Endothelial cell of umbilical vein (primary cell): ENCODE data around the gene SLC6A7. TPM values are rescaled to one million over a fixed set of nuclear protein-coding genes. Genes with fewer than 3 reads are reported as not detected.

Experiments
- BruUV-seq: library from RNA; stranded (reverse); fragments of 400-500 nt; replicated peaks from 2 replicates; lab custom pipeline; 2021; lab: Mats Ljungman, UMichigan
- CTCF ChIA-PET: fragments of 300-600, 350-600 bp; sonication (Branson Sonifier 250); formaldehyde crosslinking; loops from one replicate; lab custom pipeline; 2021; ENCODE audit warnings: antibody characterized with exemption, inconsistent platforms; lab: Charles Lee
- POLR2A ChIA-PET: fragments of 300-600, 350-600 bp; sonication (Branson Sonifier 250); formaldehyde crosslinking; loops from one replicate; lab custom pipeline; 2021; ENCODE audit warnings: antibody characterized with exemption, inconsistent platforms; lab: Charles Lee
- DNase-seq: peaks from one replicate; pipeline ENCODE4 v3.0.0-alpha.2; 2011; ENCODE audit warnings: low read depth, low spot score
- FAIRE-seq: peaks from 2 replicates; lab custom pipeline; 2011; peaks lifted over from hg19 to GRCh38; lab: Jason Lieb, UNC
- H2AFZ ChIP-seq: 2 replicates; pipeline ENCODE4 v1.6.0; 2012; ENCODE audit warnings: low read depth, low read length, control low read depth, inconsistent platforms
- H3K27ac ChIP-seq: 2 replicates; pipeline ENCODE4 v1.5.1; 2011; ENCODE audit warnings: low read depth, mild to moderate bottlenecking, control low read depth, low read length, moderate library complexity; ENCODE audit not compliant: insufficient read depth
- H3K27me3 ChIP-seq, 2 experiments: 2 replicates each; pipeline versions ENCODE4 v1.6.0 to v1.6.1; 2011; ENCODE audit warnings: low read length in 2 of 2, mixed read lengths in 1 of 2; ENCODE audit not compliant: control insufficient read depth in 2 of 2, insufficient read depth in 2 of 2
- H3K36me3 ChIP-seq, 2 experiments: 2 replicates in 1 of 2; 3 replicates in 1 of 2; pipeline ENCODE4 v1.5.1; 2011; ENCODE audit warnings: low read length in 2 of 2, mild to moderate bottlenecking in 1 of 2, moderate library complexity in 1 of 2; ENCODE audit not compliant: control insufficient read depth in 2 of 2, insufficient read depth in 2 of 2; ENCODE audit errors: extremely low read depth in 1 of 2
- H3K4me1 ChIP-seq: 3 replicates; pipeline ENCODE4 v1.5.1; 2011; ENCODE audit warnings: mild to moderate bottlenecking, low read length; ENCODE audit not compliant: control insufficient read depth, insufficient read depth; ENCODE audit errors: extremely low read depth
- H3K4me2 ChIP-seq: 2 replicates; pipeline ENCODE4 v1.6.1; 2011; ENCODE audit warnings: low read length, control low read depth, mixed read lengths; ENCODE audit not compliant: insufficient read depth
- H3K4me3 ChIP-seq, 3 experiments: fragments of 200-600 bp in 1 of 3; sonication (generic), shearing (Covaris generic) in 1 of 3; replicated peaks in 1 of 3; 2 replicates each; pipeline ENCODE4 v1.5.1; 2011 to 2016; ENCODE audit warnings: control low read depth in 3 of 3, low read length in 3 of 3, mild to moderate bottlenecking in 2 of 3, inconsistent platforms in 1 of 3, low read depth in 1 of 3, moderate library complexity in 1 of 3; ENCODE audit not compliant: insufficient read depth in 1 of 3
- H3K79me2 ChIP-seq: 2 replicates; pipeline ENCODE4 v1.6.0; 2012; ENCODE audit warnings: low read length, inconsistent platforms; ENCODE audit not compliant: control insufficient read depth, insufficient read depth
- H3K9ac ChIP-seq: replicated peaks from 2 replicates; pipeline ENCODE3; 2011; ENCODE audit warnings: low read length, control low read depth; ENCODE audit not compliant: insufficient read depth; ENCODE audit errors: extremely low read depth
- H3K9me1 ChIP-seq: replicated peaks from 3 replicates; pipeline ENCODE4 v1.6.0; 2011; ENCODE audit warnings: mild to moderate bottlenecking, low read length; ENCODE audit not compliant: control insufficient read depth, insufficient read depth; ENCODE audit errors: extremely low read depth
- H3K9me3 ChIP-seq: replicated peaks from 2 replicates; pipeline ENCODE4 v1.5.1; 2012; ENCODE audit warnings: low read length, inconsistent platforms; ENCODE audit not compliant: control insufficient read depth, insufficient read depth
- H4K20me1 ChIP-seq: replicated peaks from 2 replicates; pipeline ENCODE3; 2011; ENCODE audit warnings: mild to moderate bottlenecking, low read length; ENCODE audit not compliant: control insufficient read depth, insufficient read depth; ENCODE audit errors: extremely low read depth
- EZH2 ChIP-seq: IDR thresholded peaks from 2 replicates; pipeline ENCODE4 v1.6.1; 2012; ENCODE audit warnings: borderline replicate concordance, low read depth, mild to moderate bottlenecking, moderate library complexity, low read length, inconsistent platforms; ENCODE audit not compliant: severe bottlenecking
- FOS ChIP-seq: IDR thresholded peaks from 2 replicates; pipeline ENCODE4 v1.6.1; 2011; ENCODE audit warnings: mild to moderate bottlenecking, low read length, moderate library complexity, borderline replicate concordance; ENCODE audit not compliant: insufficient read depth
- GATA2 ChIP-seq: IDR thresholded peaks from 2 replicates; pipeline ENCODE4 v1.7.0; 2011; ENCODE audit warnings: low read depth, mild to moderate bottlenecking, moderate library complexity, mixed read lengths, low read length; ENCODE audit not compliant: insufficient read length, insufficient read depth
- JUN ChIP-seq: IDR thresholded peaks from 2 replicates; pipeline ENCODE4 v1.6.1; 2011; ENCODE audit warnings: borderline replicate concordance, low read depth; ENCODE audit not compliant: insufficient read length, insufficient read depth
- MAX ChIP-seq: IDR thresholded peaks from 2 replicates; pipeline ENCODE4 v1.6.1; 2011; ENCODE audit not compliant: insufficient read depth, insufficient read length
- MYC ChIP-seq: IDR thresholded peaks from one replicate; pipeline ENCODE4 v1.6.1; 2011; ENCODE audit warnings: mild to moderate bottlenecking, low read depth, low read length
- POLR2A ChIP-seq: IDR thresholded peaks from 2 replicates; pipeline ENCODE4 v1.6.1; 2012; ENCODE audit warnings: low read depth, mild to moderate bottlenecking, control low read depth, low read length
- POLR2AphosphoS5 ChIP-seq: IDR thresholded peaks from 2 replicates; pipeline ENCODE4 v1.6.1; 2012; ENCODE audit warnings: low read depth, mild to moderate bottlenecking, control low read depth, low read length, moderate library complexity; ENCODE audit not compliant: insufficient read depth
- dilution Hi-C: fragments of 300-500 bp; cut with MboI; formaldehyde crosslinking; loops from one replicate; pipeline ENCODE4 v1.15.0; 2019; ENCODE audit warnings: low sequenced_read_pairs; ENCODE audit not compliant: extremely low pct_ligation_motif_present
- intact Hi-C: fragments of 100-400 bp; cut with micrococcal nuclease; formaldehyde crosslinking; loops from one replicate; pipeline ENCODE4 v1.10.0; 2022
- polyA plus RNA-seq, 4 experiments: library from polyadenylated mRNA; depleted of rRNA in 3 of 4; stranded (reverse) in 3 of 4; unstranded in 1 of 4; fragments of >200 nt; gene quantifications; 2 replicates each; pipeline versions ENCODE4 v1.2.1 to v1.2.3, GENCODE V29; 2011 to 2012; ENCODE audit warnings: missing spikeins in 1 of 4
- total RNA-seq: library from RNA; stranded (reverse); gene quantifications from 2 replicates; pipeline ENCODE4 v1.2.3, GENCODE V29; 2021
- TF ChIP-seq, protein P1 (sequence below), 2 donors: IDR thresholded peaks; 1 replicate in 1 of 2; 2 replicates in 1 of 2; pipeline ENCODE4 v1.5.1; 2011; ENCODE audit warnings: low read length in 2 of 2, mild to moderate bottlenecking in 2 of 2, moderate library complexity in 2 of 2, control low read depth in 1 of 2, inconsistent platforms in 1 of 2, low read depth in 1 of 2; ENCODE audit not compliant: insufficient read depth in 1 of 2; ENCODE audit errors: extremely low read depth in 1 of 2

Gene SLC6A7
- total and polyA plus RNA-seq, 2 donors (not counting 3 experiments of a cell fraction or from before 2014, with no cell fraction given) = not detected

- Histone ChIP-seq H3K9ac (no peak overlapping the region), H3K9me1 (no peaks in the 10 kb centered on the region), H3K4me1 (no peaks in the 10 kb centered on the region), H3K4me3 (no peak overlapping the region), H3K36me3 (no peaks in the 10 kb centered on the region), H3K27me3 (peaks cover 2 to 6% of the 10 kb centered on the region in 2 experiments), H3K27ac (no peak overlapping the region), H4K20me1 (no peaks in the 10 kb centered on the region), H3K9me3 (no peaks in the 10 kb centered on the region), H2AFZ (no peak overlapping the region), H3K79me2 (no peaks in the 10 kb centered on the region), H3K4me2 (no peak overlapping the region)
- dilution Hi-C loops = no loop called here
- ChIA-PET CTCF (interaction anchor here (1.3 to 2.0 kb wide), 2 partner anchors 21 to 39 kb away, joined by 3 to 5 read pairs; no protein-coding TSS in a partner anchor), POLR2A (no interaction called here)
- BruUV-seq = no TSS peak
- intact Hi-C loops = no loop called here
- FAIRE-seq (no peak), DNase-seq (no peak)
- TF ChIP-seq GATA2 (no peak), POLR2AphosphoS5 (no peak), POLR2A (no peak), EZH2 (no peak), FOS (no peak), MAX (no peak), JUN (no peak), MYC (no peak)
- TF ChIP-seq, protein P1, sequence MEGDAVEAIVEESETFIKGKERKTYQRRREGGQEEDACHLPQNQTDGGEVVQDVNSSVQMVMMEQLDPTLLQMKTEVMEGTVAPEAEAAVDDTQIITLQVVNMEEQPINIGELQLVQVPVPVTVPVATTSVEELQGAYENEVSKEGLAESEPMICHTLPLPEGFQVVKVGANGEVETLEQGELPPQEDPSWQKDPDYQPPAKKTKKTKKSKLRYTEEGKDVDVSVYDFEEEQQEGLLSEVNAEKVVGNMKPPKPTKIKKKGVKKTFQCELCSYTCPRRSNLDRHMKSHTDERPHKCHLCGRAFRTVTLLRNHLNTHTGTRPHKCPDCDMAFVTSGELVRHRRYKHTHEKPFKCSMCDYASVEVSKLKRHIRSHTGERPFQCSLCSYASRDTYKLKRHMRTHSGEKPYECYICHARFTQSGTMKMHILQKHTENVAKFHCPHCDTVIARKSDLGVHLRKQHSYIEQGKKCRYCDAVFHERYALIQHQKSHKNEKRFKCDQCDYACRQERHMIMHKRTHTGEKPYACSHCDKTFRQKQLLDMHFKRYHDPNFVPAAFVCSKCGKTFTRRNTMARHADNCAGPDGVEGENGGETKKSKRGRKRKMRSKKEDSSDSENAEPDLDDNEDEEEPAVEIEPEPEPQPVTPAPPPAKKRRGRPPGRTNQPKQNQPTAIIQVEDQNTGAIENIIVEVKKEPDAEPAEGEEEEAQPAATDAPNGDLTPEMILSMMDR (IDR thresholded peaks at IDR 0.05; ENCODE audit: extremely low read depth in 1 of 2, insufficient read depth in 1 of 2, low read depth in 1 of 2, low read length in 2 of 2) = no peak
These were observed 10.7 kb upstream of the SLC6A7 start for GRCh38 chr5:150179019-150179620.
